ENCODE results near the gene TRAF3IP3. TPM values are rescaled to one million over a fixed set of nuclear protein-coding genes. Genes with fewer than 3 reads are reported as not detected.

The TRAF3IP3 gene
- total and polyA plus RNA-seq, 2 donors (not counting 1 experiment from before 2014, with no cell fraction given), result not detected

GRCh38 chr1:209737118-209737505 is 18.7 kb upstream of the TRAF3IP3 start:
- H3K4me1 ChIP-seq (ENCODE audit: control insufficient read depth, extremely low read depth, insufficient read depth, low read length), result no peaks in the 10 kb centered on the region
- no peak overlapping the region for H3K27ac ChIP-seq (ENCODE audit: insufficient read depth, low read length)
- H3K9me3 ChIP-seq (ENCODE audit: control insufficient read depth, insufficient read depth, low read depth, low read length), result no peaks in the 10 kb centered on the region
- TF ChIP-seq CTCF (conservative IDR thresholded peaks at IDR 0.05 in 1 of 2, IDR thresholded peaks at IDR 0.05 in 1 of 2; ENCODE audit: low read depth in 1 of 2, low read length in 2 of 2), result no peak
- H3K79me2 ChIP-seq (ENCODE audit: control insufficient read depth, insufficient read depth, low read length), result no peaks in the 10 kb centered on the region
- H3K4me2 ChIP-seq (ENCODE audit: extremely low read depth, insufficient read depth, low read length), result no peak overlapping the region
- DNase-seq (ENCODE audit: low read depth in 2 of 2), result no peak
- no peaks in the 10 kb centered on the region for H4K20me1 ChIP-seq (ENCODE audit: control insufficient read depth, extremely low read depth, insufficient read depth, low read length)
- no peak overlapping the region for H2AFZ ChIP-seq (ENCODE audit: low read length)
- no peak overlapping the region for H3K9ac ChIP-seq (ENCODE audit: insufficient read depth, low read length)
- no peaks in the 10 kb centered on the region for H3K27me3 ChIP-seq (ENCODE audit: control insufficient read depth, insufficient read depth, low read length)
- no peaks in the 10 kb centered on the region for H3K36me3 ChIP-seq (ENCODE audit: control insufficient read depth, insufficient read depth, low read length)
- H3K4me3 ChIP-seq (replicated peaks in 1 of 4; ENCODE audit: control extremely low read depth in 1 of 4, insufficient read depth in 1 of 4, low read depth in 3 of 4, low read length in 4 of 4), result no peak overlapping the region

- no peak overlapping the region for H3K27ac ChIP-seq (ENCODE audit: insufficient read depth, low read length)
Measured at GRCh38 chr1:209738270-209738669, 17.6 kb upstream of the TRAF3IP3 start.

GRCh38 chr1:209741193-209741592 is 14.7 kb upstream of the TRAF3IP3 start:
- H3K4me1 ChIP-seq (ENCODE audit: control insufficient read depth, extremely low read depth, insufficient read depth, low read length), result peaks cover 11% of the 10 kb centered on the region
- no peaks in the 10 kb centered on the region for H3K27me3 ChIP-seq (ENCODE audit: control insufficient read depth, insufficient read depth, low read length)
- H3K27ac ChIP-seq (ENCODE audit: insufficient read depth, low read length), result no peak overlapping the region
- TF ChIP-seq CTCF (conservative IDR thresholded peaks at IDR 0.05 in 1 of 2, IDR thresholded peaks at IDR 0.05 in 1 of 2; ENCODE audit: low read depth in 1 of 2, low read length in 2 of 2) (no peak), EZH2 (IDR thresholded peaks at IDR 0.05; ENCODE audit: low read length, missing control alignments) (no peak)
- no peak overlapping the region for H3K4me3 ChIP-seq (replicated peaks in 1 of 4; ENCODE audit: control extremely low read depth in 1 of 4, insufficient read depth in 1 of 4, low read depth in 3 of 4, low read length in 4 of 4)
- H3K9ac ChIP-seq (ENCODE audit: insufficient read depth, low read length), result no peak overlapping the region
- H3K79me2 ChIP-seq (ENCODE audit: control insufficient read depth, insufficient read depth, low read length), result no peaks in the 10 kb centered on the region
- no peak overlapping the region for H3K4me2 ChIP-seq (ENCODE audit: extremely low read depth, insufficient read depth, low read length)
- H2AFZ ChIP-seq (ENCODE audit: low read length), result no peak overlapping the region
- no peaks in the 10 kb centered on the region for H3K36me3 ChIP-seq (ENCODE audit: control insufficient read depth, insufficient read depth, low read length)
- no peaks in the 10 kb centered on the region for H4K20me1 ChIP-seq (ENCODE audit: control insufficient read depth, extremely low read depth, insufficient read depth, low read length)
- DNase-seq (ENCODE audit: low read depth in 2 of 2), result no peak
- H3K9me3 ChIP-seq (ENCODE audit: control insufficient read depth, insufficient read depth, low read depth, low read length), result no peaks in the 10 kb centered on the region

More at GRCh38 chr1:209738270-209738669, 17.6 kb upstream of the TRAF3IP3 start:
- Histone ChIP-seq H4K20me1 (ENCODE audit: control insufficient read depth, extremely low read depth, insufficient read depth, low read length) (no peaks in the 10 kb centered on the region), H3K9me3 (ENCODE audit: control insufficient read depth, insufficient read depth, low read depth, low read length) (no peaks in the 10 kb centered on the region), H3K27me3 (ENCODE audit: control insufficient read depth, insufficient read depth, low read length) (no peaks in the 10 kb centered on the region), H3K4me1 (ENCODE audit: control insufficient read depth, extremely low read depth, insufficient read depth, low read length) (peaks cover 7% of the 10 kb centered on the region), H2AFZ (ENCODE audit: low read length) (no peak overlapping the region), H3K79me2 (ENCODE audit: control insufficient read depth, insufficient read depth, low read length) (no peaks in the 10 kb centered on the region), H3K9ac (ENCODE audit: insufficient read depth, low read length) (no peak overlapping the region), H3K4me3 (replicated peaks in 1 of 4; ENCODE audit: control extremely low read depth in 1 of 4, insufficient read depth in 1 of 4, low read depth in 3 of 4, low read length in 4 of 4) (no peak overlapping the region), H3K4me2 (ENCODE audit: extremely low read depth, insufficient read depth, low read length) (no peak overlapping the region), H3K36me3 (ENCODE audit: control insufficient read depth, insufficient read depth, low read length) (no peaks in the 10 kb centered on the region)
- no peak for DNase-seq (ENCODE audit: low read depth in 2 of 2)
- TF ChIP-seq CTCF (conservative IDR thresholded peaks at IDR 0.05 in 1 of 2, IDR thresholded peaks at IDR 0.05 in 1 of 2; ENCODE audit: low read depth in 1 of 2, low read length in 2 of 2), result no peak
- no peak for TF ChIP-seq EZH2 (IDR thresholded peaks at IDR 0.05; ENCODE audit: low read length, missing control alignments)

Measured in fibroblast of lung (primary cell).